IMR-90 (cell line): ENCODE results near the gene TMEM54. TPM values are rescaled to one million over a fixed set of nuclear protein-coding genes. Genes with fewer than 3 reads are reported as not detected.

Source experiments
- ATAC-seq: fragments of 200-7000 bp; cut with Tn5 transposase; 2 replicates; pipeline ENCODE4 v1.9.1; 2020; ENCODE audit warnings: low read depth, mild to moderate bottlenecking, moderate library complexity
- BruUV-seq: library from RNA; stranded (reverse); fragments of 400-500 nt; replicated peaks from 2 replicates; lab custom pipeline; 2021; lab: Mats Ljungman, UMichigan
- CTCF ChIA-PET: fragments of 300-600 bp; formaldehyde crosslinking; extraction: SDS; loops from one replicate; lab custom pipeline; 2021; ENCODE audit warnings: antibody characterized with exemption; lab: Yijun Ruan, JAX
- POLR2A ChIA-PET: fragments of 300-600 bp; sonication (Branson Sonifier 250); formaldehyde crosslinking; loops from one replicate; lab custom pipeline; 2022; ENCODE audit warnings: antibody characterized with exemption; ENCODE audit not compliant: unreplicated experiment; lab: Charles Lee
- DNase-seq: peaks from one replicate; pipeline ENCODE4 v3.0.0; 2013
- H2AFZ ChIP-seq: replicated peaks from 2 replicates; pipeline ENCODE3; 2013; ENCODE audit warnings: low read length, mild to moderate bottlenecking; ENCODE audit not compliant: poor library complexity
- H2AK5ac ChIP-seq: 2 replicates; pipeline ENCODE4 v1.6.1; 2013; ENCODE audit warnings: low read depth, low read length, inconsistent platforms
- H2AK9ac ChIP-seq: replicated peaks from 2 replicates; pipeline ENCODE3; 2013; ENCODE audit warnings: mild to moderate bottlenecking, low read depth, low read length, moderate library complexity; ENCODE audit not compliant: poor library complexity
- H2BK120ac ChIP-seq: 2 replicates; pipeline ENCODE4 v1.6.1; 2013; ENCODE audit warnings: low read depth, low read length, inconsistent platforms
- H2BK15ac ChIP-seq: 3 replicates; pipeline ENCODE4 v1.6.1; 2013; ENCODE audit warnings: low read depth, low read length, inconsistent platforms
- H2BK20ac ChIP-seq: 2 replicates; pipeline ENCODE4 v1.6.1; 2013; ENCODE audit warnings: low read depth, mild to moderate bottlenecking, inconsistent platforms, low read length, moderate library complexity
- H2BK5ac ChIP-seq: 2 replicates; pipeline ENCODE4 v1.6.1; 2013; ENCODE audit warnings: mild to moderate bottlenecking, low read depth, low read length, inconsistent platforms; ENCODE audit not compliant: poor library complexity, severe bottlenecking
- H3K14ac ChIP-seq: replicated peaks from 2 replicates; pipeline ENCODE4 v1.6.1; 2013; ENCODE audit warnings: low read depth, low read length, inconsistent platforms
- H3K18ac ChIP-seq: 2 replicates; pipeline ENCODE4 v1.6.1; 2013; ENCODE audit warnings: low read depth, low read length, control low read depth
- H3K23ac ChIP-seq: 2 replicates; pipeline ENCODE4 v1.6.1; 2013; ENCODE audit warnings: low read depth, low read length, inconsistent platforms
- H3K27ac ChIP-seq: 2 replicates; pipeline ENCODE4 v1.5.1; 2013; ENCODE audit warnings: mild to moderate bottlenecking, control low read depth, low read length; ENCODE audit not compliant: insufficient read depth
- H3K27me3 ChIP-seq: 2 replicates; pipeline ENCODE4 v1.6.1; 2013; ENCODE audit warnings: low read length; ENCODE audit not compliant: control insufficient read depth, insufficient read depth
- H3K36me3 ChIP-seq: 2 replicates; pipeline ENCODE4 v1.6.1; 2013; ENCODE audit warnings: low read length, mixed read lengths; ENCODE audit not compliant: control insufficient read depth, insufficient read depth
- H3K4ac ChIP-seq: 2 replicates; pipeline ENCODE4 v1.6.1; 2013; ENCODE audit warnings: low read depth, low read length, inconsistent platforms
- H3K4me1 ChIP-seq: 2 replicates; pipeline ENCODE4 v1.6.1; 2013; ENCODE audit warnings: low read length, mixed read lengths; ENCODE audit not compliant: control insufficient read depth, insufficient read depth
- H3K4me2 ChIP-seq: 2 replicates; pipeline ENCODE4 v1.6.1; 2013; ENCODE audit warnings: low read depth, mild to moderate bottlenecking, control low read depth, low read length, moderate library complexity
- H3K4me3 ChIP-seq: 2 replicates; pipeline ENCODE4 v1.5.1; 2013; ENCODE audit warnings: low read depth, mild to moderate bottlenecking, control low read depth, low read length, moderate library complexity; ENCODE audit not compliant: insufficient read depth
- H3K56ac ChIP-seq: 2 replicates; pipeline ENCODE4 v1.6.1; 2013; ENCODE audit warnings: low read length, inconsistent platforms; ENCODE audit not compliant: insufficient read depth; ENCODE audit errors: extremely low read depth
- H3K79me1 ChIP-seq, 2 experiments: 2 replicates each; pipeline ENCODE4 v1.6.1; 2013; ENCODE audit warnings: low read length in 2 of 2, inconsistent platforms in 1 of 2, low read depth in 1 of 2
- H3K9ac ChIP-seq: 2 replicates; pipeline ENCODE4 v1.6.1; 2013; ENCODE audit warnings: low read depth, low read length, control low read depth
- H3K9me1 ChIP-seq: 2 replicates; pipeline ENCODE4 v1.6.1; 2013; ENCODE audit warnings: low read length, inconsistent platforms; ENCODE audit not compliant: insufficient read depth
- H3K9me3 ChIP-seq: 2 replicates; pipeline ENCODE4 v1.6.1; 2013; ENCODE audit warnings: low read length; ENCODE audit not compliant: control insufficient read depth, insufficient read depth
- H4K20me1 ChIP-seq: 2 replicates; pipeline ENCODE4 v1.6.1; 2013; ENCODE audit warnings: low read length, inconsistent platforms; ENCODE audit not compliant: insufficient read depth
- H4K5ac ChIP-seq: 2 replicates; pipeline ENCODE4 v1.6.1; 2013; ENCODE audit warnings: mild to moderate bottlenecking, low read depth, low read length, control low read depth
- H4K8ac ChIP-seq, 2 experiments: 2 replicates each; pipeline ENCODE4 v1.6.1; 2013; ENCODE audit warnings: low read depth in 2 of 2, low read length in 2 of 2, control low read depth in 1 of 2, inconsistent platforms in 1 of 2
- H4K91ac ChIP-seq: 2 replicates; pipeline ENCODE4 v1.6.1; 2013; ENCODE audit warnings: low read depth, low read length, inconsistent platforms; ENCODE audit not compliant: insufficient read depth
- CHD1 ChIP-seq: IDR thresholded peaks from 2 replicates; pipeline ENCODE4 v1.6.1; 2012; ENCODE audit warnings: low read depth, low read length, improper control_type of control experiment
- FOS ChIP-seq: fragments of 150-350 bp; IDR thresholded peaks from 2 replicates; pipeline ENCODE4 v1.6.1; 2016; ENCODE audit warnings: low read depth, low read length
- MAFK ChIP-seq: IDR thresholded peaks from 2 replicates; pipeline ENCODE4 v1.6.1; 2012; ENCODE audit warnings: low read depth, low read length, improper control_type of control experiment
- MAZ ChIP-seq: IDR thresholded peaks from 2 replicates; pipeline ENCODE4 v1.6.1; 2012; ENCODE audit warnings: low read depth, mild to moderate bottlenecking, low read length, improper control_type of control experiment, moderate library complexity, borderline replicate concordance
- NFE2L2 ChIP-seq: fragments of 150-350 bp; IDR thresholded peaks from 2 replicates; pipeline ENCODE4 v1.6.1; 2016; ENCODE audit warnings: low read depth, mild to moderate bottlenecking, low read length
- POLR2A ChIP-seq: IDR thresholded peaks from 2 replicates; pipeline ENCODE4 v1.6.1; 2012; ENCODE audit warnings: mild to moderate bottlenecking, low read depth, low read length
- RFX5 ChIP-seq: IDR thresholded peaks from 2 replicates; pipeline ENCODE4 v1.8.0; 2012; ENCODE audit warnings: low read depth, mild to moderate bottlenecking, low read length, moderate library complexity
- WGBS, 2 experiments: methylation state at CpG; one replicate each; pipeline versions ENCODE4 v1.1.5 to v1.1.7; 2013; ENCODE audit warnings: missing lambda C conversion rate in 2 of 2; ENCODE audit not compliant: insufficient read length in 1 of 2; ENCODE audit errors: extremely low coverage in 2 of 2; 5-methylcytosine and 5-hydroxymethylcytosine counted together
- dilution Hi-C: fragments of 300-500 bp; cut with HindIII; formaldehyde crosslinking; loops from one replicate; pipeline ENCODE4 v1.14.3; 2018; ENCODE audit warnings: low sequenced_read_pairs; ENCODE audit not compliant: unreplicated experiment
- in situ Hi-C: fragments of 300-500 bp; cut with MboI; formaldehyde crosslinking; loops from 3 replicates; pipeline ENCODE4 v1.14.3; 2019; ENCODE audit warnings: low sequenced_read_pairs, inconsistent platforms, mixed read lengths
- intact Hi-C: fragments of 100-400 bp; cut with micrococcal nuclease; formaldehyde crosslinking; loops from 2 replicates; pipeline ENCODE4 v1.10.0; 2022
- polyA plus RNA-seq, 3 experiments: library from polyadenylated mRNA; depleted of rRNA; stranded (reverse); fragments of >200 nt; gene quantifications; 2 replicates each; pipeline ENCODE4 v1.2.3, GENCODE V29; 2012; ENCODE audit warnings: low replicate concordance in 1 of 3
- total RNA-seq: library from RNA; depleted of rRNA; stranded (reverse); fragments of >200 nt; gene quantifications from 2 replicates; pipeline ENCODE4 v1.2.3, GENCODE V29; 2012

Gene TMEM54
- total and polyA plus RNA-seq, 2 of the 4 experiments (the other 2 are of a cell fraction), result 25.5 to 75.2 TPM

DNA sequence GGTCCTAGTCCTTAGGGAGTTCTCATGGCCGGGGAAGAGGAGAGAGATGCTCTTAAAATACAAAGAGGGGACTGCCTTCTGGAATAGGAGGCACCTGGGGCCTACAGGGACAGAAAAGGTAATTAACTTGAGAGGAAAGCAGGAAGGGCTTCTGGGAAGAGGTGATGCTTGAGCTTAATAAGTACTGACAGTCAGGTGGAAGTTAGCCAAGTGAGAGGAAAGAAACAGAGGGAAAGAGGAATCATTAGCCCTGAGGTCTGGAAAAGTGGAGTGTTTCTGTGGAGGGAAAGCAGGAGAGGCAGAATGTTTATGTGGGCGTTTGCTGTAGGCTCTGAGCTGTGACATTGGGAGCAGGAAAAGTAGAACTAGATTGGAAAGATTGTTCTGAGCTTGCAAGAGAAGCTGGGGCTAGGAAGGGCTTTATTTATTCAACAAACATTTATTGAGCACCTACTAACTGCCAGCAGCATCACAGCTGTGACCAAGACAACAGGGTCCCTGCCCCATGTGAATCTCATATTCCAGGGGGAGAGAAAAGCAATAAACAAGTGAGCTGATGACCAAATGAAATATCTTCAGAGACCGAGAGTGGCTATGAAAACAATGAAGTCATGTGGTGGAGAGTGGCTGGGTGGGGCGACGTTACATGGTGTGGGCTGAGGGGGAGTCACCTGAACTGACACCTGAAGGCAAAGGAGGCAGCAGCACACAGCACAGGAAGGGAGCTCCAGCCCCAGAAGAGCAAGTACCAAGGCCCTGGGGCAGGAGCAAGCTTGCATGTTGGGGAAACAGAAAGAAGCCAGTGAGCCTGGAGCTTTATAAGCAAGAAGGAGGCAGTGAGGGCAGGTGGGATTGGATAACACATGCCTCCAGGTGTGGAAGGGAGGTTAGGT is 26.1 kb downstream of the TMEM54 start (continued):
- TF ChIP-seq CHD1 (no peak), FOS (no peak)

GRCh38 chr1:32873484-32873883 is 27.7 kb downstream of the TMEM54 start:
- no TSS peak for BruUV-seq

More at GRCh38 chr1:32873484-32873883, 27.7 kb downstream of the TMEM54 start:
- Histone ChIP-seq H2AFZ (no peak overlapping the region), H4K5ac (no peak overlapping the region), H3K4me3 (no peak overlapping the region), H3K79me1 (no peaks in the 10 kb centered on the region), H3K4me1 (peaks cover 4% of the 10 kb centered on the region; the same call in 1 of the 2 replicates), H2BK120ac (no peak overlapping the region), H4K20me1 (peaks cover 12% of the 10 kb centered on the region), H3K9me1 (0 out of 2 replicates have a peak, but pooled peaks cover 3% of the 10 kb centered on the region), H3K18ac (no peak overlapping the region), H3K27me3 (peaks cover 22% of the 10 kb centered on the region), H2AK5ac (no peak overlapping the region), H3K23ac (no peak overlapping the region), H3K36me3 (no peaks in the 10 kb centered on the region), H3K14ac (no peak overlapping the region), H3K9me3 (no peaks in the 10 kb centered on the region), H3K4ac (no peak overlapping the region), H2AK9ac (no peak overlapping the region), H2BK20ac (no peak overlapping the region), H3K4me2 (no peak overlapping the region), H4K8ac (no peak overlapping the region), H2BK15ac (no peak overlapping the region), H3K27ac (no peak overlapping the region), H2BK5ac (no peak overlapping the region), H4K91ac (no peak overlapping the region), H3K56ac (no peak overlapping the region), H3K9ac (no peak overlapping the region)
- ATAC-seq (no peak), DNase-seq (no peak)
- ChIA-PET POLR2A (no interaction called here), CTCF (no interaction called here)
- no peak for TF ChIP-seq NFE2L2
- TF ChIP-seq MAFK, result no peak
- TF ChIP-seq MAZ, result no peak
- no peak for TF ChIP-seq RFX5
- TF ChIP-seq POLR2A, result no peak
- intact Hi-C loops (loop anchor here (2.0 kb wide), 2 partner anchors 425 to 473 kb away; no protein-coding TSS in a partner anchor), dilution Hi-C loops (no loop called here), in situ Hi-C loops (no loop called here)
- WGBS, 2 experiments, result 57% methylated on average over 2 of the region's 5 CpGs; no CpG with 5 or more reads in 1 of the 2 experiments
